Left ventricle myocardium inferior (tissue), 1 donor: ENCODE data around the gene DMP1. TPM values are rescaled to one million over a fixed set of nuclear protein-coding genes. Genes with fewer than 3 reads are reported as not detected.
"Not testable (repeated sequence)": the region's sequence is repeated elsewhere in the genome, so short reads cannot be mapped to it uniquely, and the experiment has no call there.

Experiments
- DNase-seq: peaks from one replicate; pipeline ENCODE4 v3.0.0-alpha.2; 2020
- H3K27ac ChIP-seq: fragments of 200-600 bp; replicated peaks from 2 replicates; pipeline ENCODE4 v1.8.0; 2021
- H3K27me3 ChIP-seq: fragments of 200-600 bp; 2 replicates; pipeline ENCODE4 v1.8.0; 2021; ENCODE audit warnings: low read depth
- H3K36me3 ChIP-seq: fragments of 200-600 bp; 2 replicates; pipeline ENCODE4 v1.8.0; 2021
- H3K4me1 ChIP-seq: fragments of 200-600 bp; 2 replicates; pipeline ENCODE4 v1.8.0; 2021
- H3K4me3 ChIP-seq: fragments of 200-600 bp; 2 replicates; pipeline ENCODE4 v1.8.0; 2021; ENCODE audit warnings: mild to moderate bottlenecking, moderate library complexity
- H3K9me3 ChIP-seq: fragments of 200-600 bp; replicated peaks from 2 replicates; pipeline ENCODE4 v1.8.0; 2021
- intact Hi-C: fragments of 100-400 bp; cut with micrococcal nuclease; formaldehyde crosslinking; loops from one replicate; pipeline ENCODE4 v1.11.0; 2022
- total RNA-seq: library from RNA; stranded (reverse); fragmentation: NEBNext Ultra II Directional; extraction: Animal tissue kit (Norgen Biotek cat#: 25700); gene quantifications from one replicate; pipeline ENCODE4 v1.2.1, GENCODE V29; 2021
- TF ChIP-seq, protein P1 (sequence below): fragments of 200-600 bp; IDR thresholded peaks from 2 replicates; pipeline ENCODE4 v1.8.0; 2021; ENCODE audit warnings: antibody characterized with exemption, mild to moderate bottlenecking, borderline replicate concordance
- donor health status: DM: no; HTN: yes; CAD: no; lungs with severe emphysema.

The DMP1 gene
- total RNA-seq, 1 donor from 2014 or later = not detected

DNA sequence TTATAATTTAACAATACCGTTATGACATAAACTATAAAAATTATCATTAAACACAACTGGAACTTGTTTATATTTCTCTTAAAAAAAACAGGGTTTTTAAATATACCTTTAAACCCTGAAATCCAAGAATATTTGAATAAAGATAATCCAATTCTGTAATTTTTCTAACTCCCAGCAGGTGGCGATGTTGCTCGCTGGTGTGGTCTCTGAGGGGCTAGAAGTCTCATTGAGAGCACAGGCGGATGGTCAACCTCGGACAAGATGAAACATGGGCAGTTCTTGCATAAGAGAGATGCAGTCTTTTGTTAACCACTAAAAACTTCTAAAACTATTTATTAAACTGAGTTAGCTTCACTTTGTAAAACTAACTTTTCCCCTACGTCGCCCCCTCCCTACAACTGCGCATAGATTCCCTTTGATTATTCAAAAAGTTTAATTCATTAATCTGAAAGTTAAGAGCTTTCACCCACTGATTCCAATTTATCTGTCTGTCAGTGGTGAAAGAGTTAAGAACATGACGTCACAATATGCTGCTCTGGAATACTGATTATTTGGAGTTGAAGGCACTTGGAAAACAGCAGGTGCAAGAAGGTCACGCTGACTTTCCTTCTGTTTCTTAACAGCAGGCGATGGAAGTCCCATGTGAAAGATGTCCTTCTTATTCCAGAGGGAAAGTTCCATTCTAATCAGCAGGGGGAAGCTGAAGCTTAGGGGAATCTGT is 29.5 kb downstream of the DMP1 start:
- intact Hi-C loops = loop anchor here (5.0 to 10.0 kb wide), 2 partner anchors 135 to 158 kb away; no protein-coding TSS in a partner anchor
- DNase-seq = peak; percentile 36
- Histone ChIP-seq H3K4me1 (peaks cover 28% of the 10 kb centered on the region), H3K36me3 (no peaks in the 10 kb centered on the region), H3K4me3 (no peak overlapping the region), H3K9me3 (peaks cover 23% of the 10 kb centered on the region), H3K27ac (peak overlapping the region; percentile 78), H3K27me3 (no peaks in the 10 kb centered on the region)
- TF ChIP-seq, protein P1, sequence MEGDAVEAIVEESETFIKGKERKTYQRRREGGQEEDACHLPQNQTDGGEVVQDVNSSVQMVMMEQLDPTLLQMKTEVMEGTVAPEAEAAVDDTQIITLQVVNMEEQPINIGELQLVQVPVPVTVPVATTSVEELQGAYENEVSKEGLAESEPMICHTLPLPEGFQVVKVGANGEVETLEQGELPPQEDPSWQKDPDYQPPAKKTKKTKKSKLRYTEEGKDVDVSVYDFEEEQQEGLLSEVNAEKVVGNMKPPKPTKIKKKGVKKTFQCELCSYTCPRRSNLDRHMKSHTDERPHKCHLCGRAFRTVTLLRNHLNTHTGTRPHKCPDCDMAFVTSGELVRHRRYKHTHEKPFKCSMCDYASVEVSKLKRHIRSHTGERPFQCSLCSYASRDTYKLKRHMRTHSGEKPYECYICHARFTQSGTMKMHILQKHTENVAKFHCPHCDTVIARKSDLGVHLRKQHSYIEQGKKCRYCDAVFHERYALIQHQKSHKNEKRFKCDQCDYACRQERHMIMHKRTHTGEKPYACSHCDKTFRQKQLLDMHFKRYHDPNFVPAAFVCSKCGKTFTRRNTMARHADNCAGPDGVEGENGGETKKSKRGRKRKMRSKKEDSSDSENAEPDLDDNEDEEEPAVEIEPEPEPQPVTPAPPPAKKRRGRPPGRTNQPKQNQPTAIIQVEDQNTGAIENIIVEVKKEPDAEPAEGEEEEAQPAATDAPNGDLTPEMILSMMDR = peak; percentile 82

- Histone ChIP-seq H3K9me3 (peaks cover 16% of the 10 kb centered on the region), H3K36me3 (no peaks in the 10 kb centered on the region), H3K4me1 (peaks cover 28% of the 10 kb centered on the region), H3K4me3 (no peak overlapping the region), H3K27ac (peak overlapping the region; percentile 78), H3K27me3 (no peaks in the 10 kb centered on the region)
- DNase-seq = no peak
- TF ChIP-seq, protein P1 = no peak
- intact Hi-C loops = no loop called here
Measured at GRCh38 chr4:87680271-87680670, 30.2 kb downstream of the DMP1 start.

- H3K4me1 ChIP-seq = no peaks in the 10 kb centered on the region
- no peaks in the 10 kb centered on the region for H3K36me3 ChIP-seq
- TF ChIP-seq, protein P1 = no peak
- no peak overlapping the region for H3K4me3 ChIP-seq
- H3K27me3 ChIP-seq = no peaks in the 10 kb centered on the region
- DNase-seq = no peak
- intact Hi-C loops = no loop called here
- peaks cover 27% of the 10 kb centered on the region for H3K9me3 ChIP-seq
- H3K27ac ChIP-seq = no peak overlapping the region
Measured at GRCh38 chr4:87688316-87688715, 38.2 kb downstream of the DMP1 start.

- DNase-seq, H3K27ac ChIP-seq, H3K4me1 ChIP-seq, intact Hi-C loops, H3K27me3 ChIP-seq, H3K36me3 ChIP-seq, H3K4me3 ChIP-seq: not testable (repeated sequence)
- H3K9me3 ChIP-seq = peaks cover 30% of the 10 kb centered on the region
Measured at GRCh38 chr4:87690947-87691346, 40.9 kb downstream of the DMP1 start.

DNA sequence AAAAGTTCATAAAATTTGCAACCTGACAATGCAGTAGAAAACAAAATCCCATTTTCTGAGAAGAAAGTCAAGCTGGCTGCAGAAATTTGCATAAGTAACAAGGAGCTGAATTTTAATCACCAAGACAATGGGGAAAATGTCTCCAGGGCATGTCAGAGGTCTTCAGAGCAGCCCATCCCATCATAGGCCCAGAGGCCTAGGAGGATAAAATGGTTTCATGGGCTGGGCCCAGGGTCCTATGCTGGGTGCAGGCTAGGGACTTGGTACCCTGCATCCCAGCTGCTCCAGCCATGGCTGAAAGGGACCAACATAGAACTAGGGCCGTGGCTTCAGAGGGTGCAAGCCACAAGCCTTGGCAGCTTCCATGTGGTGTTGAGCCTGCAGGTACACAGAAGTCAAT is 42.0 kb downstream of the DMP1 start:
- H3K27me3 ChIP-seq, H3K4me1 ChIP-seq, H3K4me3 ChIP-seq, H3K27ac ChIP-seq, intact Hi-C loops, H3K36me3 ChIP-seq, DNase-seq: not testable (repeated sequence)
- H3K9me3 ChIP-seq = peaks cover 31% of the 10 kb centered on the region

- Histone ChIP-seq H3K27ac (no peak overlapping the region), H3K4me3 (no peak overlapping the region), H3K27me3 (no peaks in the 10 kb centered on the region), H3K36me3 (no peaks in the 10 kb centered on the region), H3K4me1 (no peaks in the 10 kb centered on the region), H3K9me3 (peaks cover 33% of the 10 kb centered on the region)
- intact Hi-C loops = no loop called here
- DNase-seq = no peak
- TF ChIP-seq, protein P1 = no peak
Measured at GRCh38 chr4:87697272-87697671, 47.2 kb downstream of the DMP1 start.
